HAP-1 (cell line): ENCODE results near the gene ATP1B2.
"Not testable (repeated sequence)": the region's sequence is repeated elsewhere in the genome, so short reads cannot be mapped to it uniquely, and the experiment has no call there.

ENCODE experiments used
- DNase-seq, 2 experiments: peaks; one replicate each; pipeline ENCODE4 v3.0.0-alpha.2; 2016 to 2020; ENCODE audit warnings: low spot score in 2 of 2
- H3K27me3 ChIP-seq: fragments of 250-450 bp; sonication (Bioruptor Pico); 2 replicates; pipeline ENCODE4 v1.5.1; 2020; ENCODE audit warnings: low read depth, mild to moderate bottlenecking, moderate library complexity
- H3K36me3 ChIP-seq: fragments of 250-450 bp; sonication (Bioruptor Pico); replicated peaks from 2 replicates; pipeline ENCODE4 v1.5.1; 2020; ENCODE audit warnings: mild to moderate bottlenecking
- H3K4me1 ChIP-seq: fragments of 250-450 bp; sonication (Bioruptor Pico); 2 replicates; pipeline ENCODE4 v1.5.1; 2020; ENCODE audit warnings: mild to moderate bottlenecking
- H3K4me3 ChIP-seq: fragments of 250-450 bp; sonication (Bioruptor Pico); 2 replicates; pipeline ENCODE4 v1.5.1; 2020; ENCODE audit warnings: mild to moderate bottlenecking, moderate library complexity
- H3K9me3 ChIP-seq: fragments of 250-450 bp; sonication (Bioruptor Pico); 2 replicates; pipeline ENCODE4 v1.5.1; 2020; ENCODE audit warnings: mild to moderate bottlenecking, moderate library complexity
- in situ Hi-C: fragments of 300-500 bp; cut with MboI; formaldehyde crosslinking; loops from 3 replicates; pipeline ENCODE4 v1.14.3; 2020; ENCODE audit warnings: low sequenced_read_pairs, inconsistent platforms, mixed read lengths

The ATP1B2 gene

DNA sequence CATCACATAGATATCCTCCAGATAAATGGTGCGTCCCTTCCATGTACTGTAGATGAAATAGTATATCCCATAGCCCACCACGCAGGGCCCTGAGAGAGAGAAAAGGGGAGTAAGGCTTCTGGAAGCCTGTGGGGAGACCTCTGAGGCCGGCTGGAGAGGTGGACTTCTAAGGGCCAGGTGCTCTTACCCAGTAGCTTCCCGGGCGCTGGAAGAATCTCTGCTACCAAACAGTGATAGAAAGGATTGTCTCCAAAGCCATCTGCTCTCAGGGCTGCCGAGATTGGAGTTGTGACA lies 23.8 kb upstream of the ATP1B2 start:
- peaks cover 4% of the 10 kb centered on the region; the same call in 1 of the 2 replicates for H3K36me3 ChIP-seq
- H3K4me1 ChIP-seq: peaks cover 4% of the 10 kb centered on the region; the same call in 1 of the 2 replicates
- peak overlapping the region; percentile 73 for H3K4me3 ChIP-seq
- peak in 1 of 2 experiments; percentile 19 for DNase-seq
- no peaks in the 10 kb centered on the region for H3K9me3 ChIP-seq
- in situ Hi-C loops: no loop called here
- H3K27me3 ChIP-seq: no peaks in the 10 kb centered on the region

DNA sequence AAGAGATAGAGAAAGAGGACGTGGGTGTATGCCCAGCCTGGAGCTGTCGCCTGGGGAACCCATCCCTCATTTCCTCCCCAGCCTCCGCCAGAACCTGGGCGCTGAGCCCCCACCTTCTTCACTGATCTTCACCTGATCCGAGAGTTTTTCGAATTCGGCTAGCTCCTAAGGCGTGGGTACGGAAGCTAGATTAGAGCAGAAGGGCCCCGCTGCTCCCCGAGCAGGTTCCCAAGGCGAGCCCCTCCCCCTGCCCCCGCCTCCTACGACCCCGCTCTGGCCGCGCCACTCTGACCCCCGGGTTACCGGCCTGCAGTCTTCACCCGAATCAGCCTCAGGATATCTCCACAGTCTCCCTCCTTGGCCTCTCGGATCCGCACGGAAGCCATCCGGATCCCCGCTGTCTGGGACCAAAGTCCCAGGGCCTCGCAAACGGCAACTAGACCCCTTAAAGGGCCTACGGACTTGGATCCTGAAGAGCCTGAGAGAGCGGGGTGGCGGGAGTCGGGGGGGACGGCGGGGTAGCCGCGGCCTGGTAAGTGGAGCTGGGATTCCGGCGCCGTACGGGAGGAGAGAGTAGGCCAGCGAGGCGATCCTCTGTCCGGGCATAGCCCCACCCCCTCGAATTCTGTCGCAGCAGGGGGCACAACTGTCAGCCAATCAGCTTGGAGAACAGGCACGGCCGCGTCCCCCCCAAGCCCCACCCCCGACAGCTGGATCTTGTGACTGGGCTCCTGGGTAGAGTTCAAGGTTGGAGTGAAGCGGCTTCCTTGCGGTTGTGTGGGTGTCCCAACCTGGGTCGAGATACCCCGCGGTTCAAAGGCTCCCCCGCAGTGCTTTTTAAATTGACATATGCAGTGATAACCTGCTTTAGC lies 23.2 kb upstream of the ATP1B2 start, which contains the start of gene SAT2:
TSS of gene SAT2 (minus strand) at position 572 of the 872 bp plus-strand sequence. CDS start at position 386, 186 bp downstream.
- H3K27me3 ChIP-seq: no peaks in the 10 kb centered on the region
- H3K4me1 ChIP-seq: peaks cover 4% of the 10 kb centered on the region; the same call in 1 of the 2 replicates
- in situ Hi-C loops: no loop called here
- H3K9me3 ChIP-seq: no peaks in the 10 kb centered on the region
- peaks cover 4% of the 10 kb centered on the region; the same call in 1 of the 2 replicates for H3K36me3 ChIP-seq
- peak; percentile 85 to 99 for DNase-seq
- peak within 1 kb of the TSS; percentile 73 for H3K4me3 ChIP-seq

DNA sequence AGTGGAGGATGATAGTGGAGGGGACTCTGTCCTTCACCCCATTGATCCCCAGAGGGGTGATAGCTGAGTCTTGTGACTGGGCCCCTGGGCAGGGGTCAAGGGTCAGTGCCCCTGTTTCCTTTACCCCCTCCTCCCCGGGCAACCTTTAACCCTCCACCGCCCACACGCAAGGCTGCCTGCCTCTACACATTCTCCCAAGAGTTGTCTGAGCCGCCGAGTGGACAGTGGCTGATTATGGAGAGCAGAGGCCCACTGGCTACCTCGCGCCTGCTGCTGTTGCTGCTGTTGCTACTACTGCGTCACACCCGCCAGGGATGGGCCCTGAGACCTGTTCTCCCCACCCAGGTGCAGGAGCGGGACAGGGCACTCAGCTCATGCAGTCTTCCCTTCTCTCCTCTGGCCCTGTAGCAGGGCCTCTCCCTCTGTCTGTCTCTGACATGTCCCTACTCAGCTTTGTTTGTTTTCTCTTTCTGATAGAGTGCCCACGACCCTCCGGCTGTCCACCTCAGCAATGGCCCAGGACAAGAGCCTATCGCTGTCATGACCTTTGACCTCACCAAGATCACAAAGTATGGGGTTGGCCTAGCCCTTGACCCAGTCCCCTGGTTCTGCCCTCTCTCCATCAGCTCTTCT lies 20.7 kb upstream of the ATP1B2 start, which contains the start of gene SHBG:
TSS of gene SHBG (plus strand) at position 197 of the 633 bp plus-strand sequence. CDS start at position 235, 38 bp downstream.
- H3K4me3 ChIP-seq: no peak within 1 kb of the TSS
- in situ Hi-C loops: no loop called here
- DNase-seq: no peak

DNA sequence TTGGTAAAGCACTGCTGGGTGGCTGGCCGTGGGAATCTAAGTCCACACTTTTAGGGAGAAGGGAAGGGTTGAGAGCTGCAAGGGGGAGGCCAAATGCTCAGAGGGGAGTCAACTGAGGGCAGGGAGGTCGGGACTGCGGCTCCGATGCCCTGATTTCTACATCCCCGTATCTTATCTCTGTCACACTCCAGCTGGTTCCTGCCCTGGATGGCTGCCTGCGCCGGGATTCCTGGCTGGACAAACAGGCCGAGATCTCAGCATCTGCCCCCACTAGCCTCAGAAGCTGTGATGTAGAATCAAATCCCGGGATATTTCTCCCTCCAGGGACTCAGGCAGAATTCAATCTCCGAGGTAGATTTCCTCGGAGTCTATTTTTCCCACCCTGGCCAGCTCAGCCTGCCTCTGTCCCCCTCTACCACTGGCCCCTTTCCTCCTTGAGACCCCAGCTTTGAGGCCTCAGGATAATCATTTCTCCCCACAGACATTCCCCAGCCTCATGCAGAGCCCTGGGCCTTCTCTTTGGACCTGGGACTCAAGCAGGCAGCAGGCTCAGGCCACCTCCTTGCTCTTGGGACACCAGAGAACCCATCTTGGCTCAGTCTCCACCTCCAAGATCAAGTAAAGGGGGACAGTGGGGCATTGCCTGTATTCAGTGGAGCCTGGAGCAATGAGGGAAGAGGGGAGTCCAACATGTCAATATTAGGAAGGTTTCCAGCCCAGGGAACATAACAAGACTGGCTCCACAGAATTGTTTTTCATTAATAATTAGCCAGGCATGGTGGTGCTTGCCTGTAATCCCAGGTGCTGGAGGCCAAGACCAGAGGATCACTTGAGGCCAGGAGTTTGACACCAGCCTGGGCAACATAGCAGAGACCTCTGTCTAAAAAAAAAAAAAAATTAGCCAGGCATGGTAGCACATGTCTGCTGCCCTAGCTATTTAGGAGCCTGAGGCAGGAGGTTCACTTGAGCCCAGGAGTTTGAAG lies 19.0 kb upstream of the ATP1B2 start:
- no peaks in the 10 kb centered on the region for H3K9me3 ChIP-seq
- in situ Hi-C loops: no loop called here
- DNase-seq: no peak
- H3K4me1 ChIP-seq: peaks cover 6% of the 10 kb centered on the region
- no peaks in the 10 kb centered on the region for H3K27me3 ChIP-seq
- no peaks in the 10 kb centered on the region; the same call in 1 of the 2 replicates for H3K36me3 ChIP-seq
- no peak overlapping the region for H3K4me3 ChIP-seq

More for the DNA sequence above, 20.7 kb upstream of the ATP1B2 start, which contains the start of gene SHBG:
- H3K9me3 ChIP-seq: no peaks in the 10 kb centered on the region
- no peaks in the 10 kb centered on the region for H3K27me3 ChIP-seq
- H3K36me3 ChIP-seq: peaks cover 4% of the 10 kb centered on the region; the same call in 1 of the 2 replicates
- H3K4me1 ChIP-seq: peaks cover 8% of the 10 kb centered on the region

DNA sequence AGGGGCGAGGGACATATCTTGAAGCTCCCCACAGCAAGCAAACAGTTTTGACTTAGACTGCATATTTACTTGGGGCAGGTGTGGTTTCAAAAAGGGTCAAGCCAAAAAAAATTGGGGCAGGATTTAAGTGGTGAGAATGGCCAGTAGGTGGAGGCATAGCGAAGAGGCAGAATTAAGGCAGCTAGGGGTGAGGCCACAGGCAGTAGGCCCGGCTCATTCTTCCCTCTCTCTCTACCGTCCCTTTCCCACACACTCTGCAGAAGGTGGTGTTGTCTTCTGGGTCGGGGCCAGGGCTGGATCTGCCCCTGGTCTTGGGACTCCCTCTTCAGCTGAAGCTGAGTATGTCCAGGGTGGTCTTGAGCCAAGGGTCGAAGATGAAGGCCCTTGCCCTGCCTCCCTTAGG lies 18.2 kb upstream of the ATP1B2 start:
- H3K4me1 ChIP-seq: peaks cover 4% of the 10 kb centered on the region
- H3K36me3 ChIP-seq: no peaks in the 10 kb centered on the region
- H3K4me3 ChIP-seq: no peak overlapping the region
- in situ Hi-C loops: no loop called here
- no peaks in the 10 kb centered on the region for H3K9me3 ChIP-seq
- no peaks in the 10 kb centered on the region for H3K27me3 ChIP-seq
- peak; percentile 49 to 59 for DNase-seq

DNA sequence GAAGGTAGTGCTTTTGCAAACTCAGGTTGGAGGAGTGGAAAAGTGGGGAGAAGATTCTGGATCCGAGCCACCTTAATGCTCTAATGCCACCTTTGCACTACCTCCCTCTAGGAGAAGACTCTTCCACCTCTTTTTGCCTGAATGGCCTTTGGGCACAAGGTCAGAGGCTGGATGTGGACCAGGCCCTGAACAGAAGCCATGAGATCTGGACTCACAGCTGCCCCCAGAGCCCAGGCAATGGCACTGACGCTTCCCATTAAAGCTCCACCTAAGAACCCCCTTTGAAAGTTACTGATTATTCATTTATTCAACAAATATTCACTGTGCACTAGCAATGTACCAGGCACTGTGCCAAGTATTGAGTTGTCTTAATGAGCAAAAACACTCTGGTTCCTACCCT lies 17.6 kb upstream of the ATP1B2 start:
- DNase-seq: no peak
- Histone ChIP-seq H3K27me3 (no peaks in the 10 kb centered on the region), H3K9me3 (no peaks in the 10 kb centered on the region), H3K4me3 (no peak overlapping the region), H3K4me1 (peaks cover 4% of the 10 kb centered on the region), H3K36me3 (no peaks in the 10 kb centered on the region)
- in situ Hi-C loops: no loop called here

DNA sequence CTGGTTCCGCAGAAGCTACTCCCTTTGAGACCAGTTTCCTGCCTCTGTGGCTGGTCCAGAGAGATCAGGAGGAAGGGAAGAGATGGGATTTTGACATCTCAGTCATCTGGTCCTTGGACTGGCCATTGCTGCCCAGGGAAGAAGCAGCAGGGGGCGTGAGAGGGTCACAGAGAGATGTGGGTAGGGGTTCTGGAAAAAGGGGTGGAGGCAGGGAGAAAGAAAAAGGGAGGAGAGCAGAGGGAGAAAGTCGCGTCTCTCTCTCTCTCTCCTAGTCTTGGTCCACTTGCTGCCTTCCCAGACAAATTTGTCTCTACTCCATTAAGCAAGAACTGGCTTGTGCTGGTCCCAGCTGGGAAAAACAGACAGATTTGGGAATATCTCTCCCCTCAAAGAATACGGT lies 16.3 kb upstream of the ATP1B2 start:
- no peaks in the 10 kb centered on the region for H3K36me3 ChIP-seq
- in situ Hi-C loops: no loop called here
- H3K4me3 ChIP-seq: no peak overlapping the region
- DNase-seq: peak; percentile 59 to 91
- H3K4me1 ChIP-seq: peaks cover 4% of the 10 kb centered on the region; the same call in 1 of the 2 replicates
- H3K9me3 ChIP-seq: no peaks in the 10 kb centered on the region
- H3K27me3 ChIP-seq: no peaks in the 10 kb centered on the region

DNA sequence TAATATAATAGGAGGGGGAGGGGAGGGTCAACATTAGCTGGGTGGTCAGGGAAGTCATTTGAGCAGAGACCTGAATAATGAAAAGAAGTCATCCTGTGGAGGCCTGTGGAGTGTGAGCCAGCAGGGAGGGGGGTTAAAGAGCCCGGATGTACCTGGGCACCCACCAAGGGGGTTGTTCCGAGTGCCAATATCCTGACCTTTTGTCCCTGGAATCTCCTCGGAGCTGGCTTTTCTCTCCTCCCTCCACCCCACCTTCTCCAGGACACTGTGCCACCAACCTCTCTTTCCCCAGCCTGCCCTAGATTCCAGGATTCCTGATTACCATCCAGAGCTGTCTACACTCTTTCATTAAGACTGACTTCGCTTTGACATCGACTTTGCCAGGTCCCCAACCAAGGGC lies 14.6 kb upstream of the ATP1B2 start:
- no peak overlapping the region for H3K4me3 ChIP-seq
- H3K4me1 ChIP-seq: peaks cover 4% of the 10 kb centered on the region; the same call in 1 of the 2 replicates
- no peak for DNase-seq
- no peaks in the 10 kb centered on the region for H3K27me3 ChIP-seq
- H3K9me3 ChIP-seq: no peaks in the 10 kb centered on the region
- no peaks in the 10 kb centered on the region for H3K36me3 ChIP-seq
- in situ Hi-C loops: no loop called here

DNA sequence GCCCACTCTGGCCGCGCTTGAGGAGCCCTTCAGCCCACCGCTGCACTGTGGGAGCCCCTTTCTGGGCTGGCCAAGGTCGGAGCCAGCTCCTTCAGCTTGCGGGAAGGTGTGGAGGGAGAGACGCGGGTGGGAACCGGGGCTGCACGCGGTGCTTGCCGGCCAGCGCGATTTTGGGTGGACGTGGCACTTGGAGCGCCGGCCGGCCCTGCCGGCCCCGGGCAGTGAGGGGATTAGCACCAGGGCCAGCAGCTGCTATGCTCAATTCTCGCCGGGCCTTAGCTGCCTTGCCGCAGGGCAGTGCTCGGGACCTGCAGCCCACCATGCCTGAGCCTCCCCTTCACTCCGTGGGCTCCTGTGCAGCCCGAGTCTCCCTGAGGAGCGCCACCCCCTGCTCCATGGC lies 9.9 kb upstream of the ATP1B2 start:
- in situ Hi-C loops: no loop called here
- H3K36me3 ChIP-seq: no peaks in the 10 kb centered on the region
- H3K9me3 ChIP-seq: no peaks in the 10 kb centered on the region
- no peaks in the 10 kb centered on the region for H3K4me1 ChIP-seq
- no peak overlapping the region for H3K4me3 ChIP-seq
- H3K27me3 ChIP-seq: no peaks in the 10 kb centered on the region
- no peak for DNase-seq

DNA sequence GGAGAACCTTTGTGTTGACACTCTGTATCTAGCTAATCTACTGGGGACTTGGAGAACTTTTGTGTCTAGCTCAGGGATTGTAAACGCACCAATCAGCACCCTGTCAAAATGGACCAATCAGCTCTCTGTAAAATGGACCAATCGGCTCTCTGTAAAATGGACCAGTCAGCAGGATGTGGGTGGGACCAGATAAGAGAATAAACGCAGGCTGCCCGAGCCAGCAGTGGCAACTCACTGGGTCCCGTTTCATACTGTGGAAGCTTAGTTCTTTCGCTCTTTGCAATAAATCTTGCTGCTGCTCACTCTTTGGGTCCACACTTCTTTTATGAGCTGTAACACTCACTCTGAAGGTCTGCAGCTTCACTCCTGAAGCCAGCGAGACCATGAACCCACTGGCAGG lies 9.1 kb upstream of the ATP1B2 start:
- H3K27me3 ChIP-seq, H3K36me3 ChIP-seq, H3K9me3 ChIP-seq, H3K4me3 ChIP-seq, in situ Hi-C loops, H3K4me1 ChIP-seq, DNase-seq: not testable (repeated sequence)

DNA sequence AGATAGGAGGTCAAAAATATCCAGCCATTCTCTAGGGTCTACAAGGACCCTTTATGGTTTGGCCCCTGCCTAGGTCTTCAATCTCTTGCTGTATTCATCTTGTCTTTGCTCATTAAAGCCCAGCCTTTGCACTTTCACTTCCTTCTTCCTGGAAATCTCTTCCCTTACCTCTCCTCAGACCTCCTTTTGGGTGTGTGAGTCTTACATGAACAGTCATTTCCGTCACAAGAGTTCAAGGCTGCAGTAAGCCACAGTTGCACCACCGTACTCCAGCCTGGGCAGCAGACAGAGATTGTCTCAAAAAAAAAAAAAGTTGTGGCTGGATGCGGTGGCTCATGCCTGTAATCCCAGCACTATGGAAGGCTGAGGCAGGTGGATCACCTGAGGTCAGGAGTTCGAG lies 6.0 kb upstream of the ATP1B2 start:
- Histone ChIP-seq H3K4me1 (no peaks in the 10 kb centered on the region), H3K27me3 (no peaks in the 10 kb centered on the region), H3K36me3 (no peaks in the 10 kb centered on the region), H3K4me3 (no peak overlapping the region), H3K9me3 (no peaks in the 10 kb centered on the region)
- DNase-seq: no peak
- in situ Hi-C loops: no loop called here

DNA sequence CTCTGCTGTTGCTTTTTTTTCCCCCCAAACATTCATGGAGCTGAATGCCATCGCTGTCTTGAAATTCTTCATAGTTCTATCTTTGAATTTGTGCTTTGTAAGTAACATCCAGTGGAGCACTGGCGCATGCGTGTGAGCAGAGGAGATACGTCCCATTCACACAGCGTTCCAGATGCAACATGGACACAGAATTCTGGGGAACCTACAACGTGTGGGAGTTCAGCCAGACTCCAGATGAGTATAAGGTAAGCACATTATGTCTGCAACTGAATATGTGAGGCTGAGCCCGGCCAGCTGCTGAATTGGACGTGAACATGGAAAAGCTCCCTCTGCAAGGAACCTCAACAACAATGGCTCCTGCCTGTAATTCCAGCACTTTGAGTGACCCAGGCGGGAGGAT lies 4.3 kb upstream of the ATP1B2 start:
- Histone ChIP-seq H3K9me3 (no peaks in the 10 kb centered on the region), H3K4me1 (peaks cover 6% of the 10 kb centered on the region), H3K36me3 (no peaks in the 10 kb centered on the region), H3K27me3 (peaks cover 4% of the 10 kb centered on the region), H3K4me3 (no peak overlapping the region)
- DNase-seq: no peak
- in situ Hi-C loops: no loop called here

DNA sequence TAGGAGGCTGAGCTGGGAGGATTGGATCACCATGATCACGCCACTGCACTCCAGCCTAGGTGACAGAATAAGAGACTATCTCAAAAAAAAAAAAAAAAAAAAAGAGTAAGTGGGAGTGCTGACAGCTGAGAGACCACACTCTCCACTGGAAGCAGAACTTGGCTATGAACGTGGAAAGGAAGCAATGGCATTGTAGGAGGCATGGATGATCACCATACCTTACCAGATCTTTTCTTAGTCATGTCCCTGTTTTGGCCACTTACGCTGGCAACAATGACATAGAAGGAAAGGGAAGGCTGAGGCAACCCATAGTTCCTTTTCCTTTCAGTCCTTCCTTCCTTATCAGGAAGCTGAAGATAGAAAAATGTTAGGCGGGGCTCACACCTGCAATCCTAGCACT lies 3.7 kb upstream of the ATP1B2 start:
- no peaks in the 10 kb centered on the region for H3K36me3 ChIP-seq
- peaks cover 6% of the 10 kb centered on the region for H3K4me1 ChIP-seq
- no peak for DNase-seq
- H3K9me3 ChIP-seq: no peaks in the 10 kb centered on the region
- H3K4me3 ChIP-seq: no peak overlapping the region
- H3K27me3 ChIP-seq: peaks cover 8% of the 10 kb centered on the region
- in situ Hi-C loops: no loop called here
